CD4-positive, alpha-beta T cell (primary cell): Measurements from ENCODE around the gene POP7. TPM values are rescaled to one million over a fixed set of nuclear protein-coding genes. Genes with fewer than 3 reads are reported as not detected.

Experiments
- ATAC-seq: fragments of 200-7000 bp; cut with Tn5 transposase; one replicate; pipeline ENCODE4 v1.10.0; 2022; ENCODE audit warnings: mild to moderate bottlenecking; ENCODE audit not compliant: poor library complexity
- CTCF ChIA-PET: fragments of 350-600 bp; sonication (Branson Sonifier 250); formaldehyde crosslinking; loops from one replicate; lab custom pipeline; 2021; ENCODE audit warnings: antibody characterized with exemption, inconsistent platforms; lab: Charles Lee
- POLR2A ChIA-PET: fragments of 350-600 bp; sonication (Branson Sonifier 250); formaldehyde crosslinking; loops from one replicate; lab custom pipeline; 2021; ENCODE audit warnings: antibody characterized with exemption, inconsistent platforms; lab: Charles Lee
- DNase-seq, 14 experiments: peaks; one replicate each; pipeline ENCODE4 v3.0.0-alpha.2; 2013 to 2020; ENCODE audit warnings: mixed read lengths in 2 of 14
- H3K27ac ChIP-seq, 2 donors: one replicate each; pipeline versions ENCODE4 v1.5.1 to v1.7.0; 2013; ENCODE audit warnings: low read length in 2 of 2, low read depth in 1 of 2, mild to moderate bottlenecking in 1 of 2
- H3K27me3 ChIP-seq, 2 experiments: 1 replicate in 1 of 2; 2 replicates in 1 of 2; pipeline versions ENCODE4 v1.6.1 to v1.7.0; 2013; ENCODE audit warnings: low read length in 2 of 2, control low read depth in 1 of 2, mild to moderate bottlenecking in 1 of 2, moderate library complexity in 1 of 2; ENCODE audit not compliant: insufficient read depth in 2 of 2, control insufficient read depth in 1 of 2
- H3K36me3 ChIP-seq: one replicate; pipeline ENCODE4 v1.6.1; 2013; ENCODE audit warnings: low read length, control low read depth; ENCODE audit not compliant: insufficient read depth
- H3K4me1 ChIP-seq: one replicate; pipeline ENCODE4 v1.6.1; 2013; ENCODE audit warnings: low read length, control low read depth; ENCODE audit not compliant: insufficient read depth
- H3K4me3 ChIP-seq: one replicate; pipeline ENCODE4 v1.5.1; 2013; ENCODE audit warnings: mild to moderate bottlenecking, low read length, moderate library complexity
- H3K9me3 ChIP-seq, 2 experiments: 1 replicate in 1 of 2; 2 replicates in 1 of 2; pipeline versions ENCODE4 v1.6.1 to v1.7.0; 2013; ENCODE audit warnings: low read length in 2 of 2, mild to moderate bottlenecking in 2 of 2, control low read depth in 1 of 2, moderate library complexity in 1 of 2; ENCODE audit not compliant: control insufficient read depth in 1 of 2, insufficient read depth in 1 of 2
- H3K27ac Mint-ChIP-seq: one replicate; pipeline ENCODE4 v1.8.0; 2020; ENCODE audit warnings: mixed read lengths
- H3K27me3 Mint-ChIP-seq: one replicate; pipeline ENCODE4 v1.8.0; 2021; ENCODE audit warnings: mixed read lengths
- H3K36me3 Mint-ChIP-seq: one replicate; pipeline ENCODE4 v1.8.0; 2021; ENCODE audit warnings: low read depth, mixed read lengths
- H3K4me1 Mint-ChIP-seq: one replicate; pipeline ENCODE4 v1.8.0; 2021; ENCODE audit warnings: low read depth, mixed read lengths
- H3K4me3 Mint-ChIP-seq: one replicate; pipeline ENCODE4 v1.8.0; 2020; ENCODE audit warnings: mild to moderate bottlenecking, mixed read lengths
- H3K9me3 Mint-ChIP-seq: one replicate; pipeline ENCODE4 v1.8.0; 2020; ENCODE audit warnings: mixed read lengths
- CTCF ChIP-seq: fragments of 200-600 bp; IDR thresholded peaks from one replicate; pipeline ENCODE4 v1.8.0; 2022; ENCODE audit warnings: antibody characterized with exemption, mild to moderate bottlenecking
- intact Hi-C, 2 experiments: fragments of 100-400 bp; cut with DNase I in 1 of 2; cut with micrococcal nuclease in 1 of 2; formaldehyde crosslinking; loops; one replicate each; pipeline versions ENCODE4 v1.15.1 to v1.9.0; 2023 to 2025; cut with DNase I, micrococcal nuclease
- total RNA-seq, 174 experiments: library from RNA in 2 of 174; stranded (reverse) in 2 of 174; gene quantifications; one replicate each; pipeline ENCODE4 v1.2.3 and lab custom pipeline; 2021 to 2026

POP7 gene
- total RNA-seq, 2 experiments from 2014 or later: 7.4 to 7.5 TPM

- H3K4me1 ChIP-seq: no peaks in the 10 kb centered on the region
- no peaks in the 10 kb centered on the region for H3K36me3 ChIP-seq
- DNase-seq: no peak
- no peaks in the 10 kb centered on the region for H3K36me3 Mint-ChIP-seq
- CTCF ChIA-PET: no interaction called here
- H3K4me3 Mint-ChIP-seq: no peak overlapping the region
- ATAC-seq: no peak
- no peak for TF ChIP-seq CTCF
- POLR2A ChIA-PET: no interaction called here
- H3K27ac ChIP-seq: no peak overlapping the region
- no peaks in the 10 kb centered on the region for H3K9me3 ChIP-seq
- peaks cover 10 to 23% of the 10 kb centered on the region in 2 experiments for H3K27me3 ChIP-seq
- peaks cover 28% of the 10 kb centered on the region for H3K27me3 Mint-ChIP-seq
- H3K4me1 Mint-ChIP-seq: no peaks in the 10 kb centered on the region
- no peaks in the 10 kb centered on the region for H3K9me3 Mint-ChIP-seq
- H3K27ac Mint-ChIP-seq: no peak overlapping the region
- no peak overlapping the region for H3K4me3 ChIP-seq
- intact Hi-C loops: no loop called here
Measured at GRCh38 chr7:100752994-100753393, 47.1 kb downstream of the POP7 start.

GRCh38 chr7:100753750-100754149 is 47.8 kb downstream of the POP7 start:
- Histone ChIP-seq H3K27ac (no peak overlapping the region), H3K4me3 (no peak overlapping the region), H3K36me3 (no peaks in the 10 kb centered on the region), H3K4me1 (no peaks in the 10 kb centered on the region), H3K9me3 (no peaks in the 10 kb centered on the region), H3K27me3 (peaks cover 10 to 19% of the 10 kb centered on the region in 2 experiments)
- CTCF ChIA-PET: no interaction called here
- intact Hi-C loops: no loop called here
- no peaks in the 10 kb centered on the region for H3K9me3 Mint-ChIP-seq
- no peak for DNase-seq
- POLR2A ChIA-PET: no interaction called here
- ATAC-seq: no peak
- TF ChIP-seq CTCF: no peak
- no peak overlapping the region for H3K27ac Mint-ChIP-seq
- H3K36me3 Mint-ChIP-seq: no peaks in the 10 kb centered on the region
- no peaks in the 10 kb centered on the region for H3K4me1 Mint-ChIP-seq
- H3K4me3 Mint-ChIP-seq: no peak overlapping the region
- H3K27me3 Mint-ChIP-seq: peaks cover 23% of the 10 kb centered on the region

Other genes with a start within 250 kb of the POP7 start
- gene SPACDR, start 241.9 kb upstream of the POP7 start, total RNA-seq: under 1 TPM; 0.64 to 0.93 TPM
- gene TSC22D4, start 226.9 kb upstream of the POP7 start, total RNA-seq: 10 to 100 TPM; 34.6 to 36.5 TPM
- gene NYAP1, start 222.2 kb upstream of the POP7 start, total RNA-seq: under 1 TPM; 0.66 to 0.75 TPM
- 1 to 10 TPM; 6.6 to 9.9 TPM for gene AGFG2, start 166.9 kb upstream of the POP7 start, total RNA-seq
- gene SAP25, start 132.2 kb upstream of the POP7 start, total RNA-seq: 10 to 100 TPM; 52.0 to 53.4 TPM
- gene LRCH4, start 120.0 kb upstream of the POP7 start, total RNA-seq: 100 to 1,000 TPM; 313 to 317 TPM
- under 1 TPM; 0.66 to 0.78 TPM for gene FBXO24, start 119.8 kb upstream of the POP7 start, total RNA-seq
- gene PCOLCE, start 103.8 kb upstream of the POP7 start, total RNA-seq: 1 to 10 TPM; 6.7 to 7.5 TPM
- gene MOSPD3, start 93.6 kb upstream of the POP7 start, total RNA-seq: 10 to 100 TPM in 1 of 2 experiments, 1 to 10 TPM in 1; 8.5 to 10.9 TPM
- 1 to 10 TPM; 1.7 to 2.3 TPM for gene TFR2, start 64.6 kb upstream of the POP7 start, total RNA-seq
- gene ACTL6B, start 49.7 kb upstream of the POP7 start, total RNA-seq: not detected
- 10 to 100 TPM; 87.8 to 91.9 TPM for gene GNB2, start 32.4 kb upstream of the POP7 start, total RNA-seq
- 10 to 100 TPM; 75.5 to 78.8 TPM for gene GIGYF1, start 11.9 kb upstream of the POP7 start, total RNA-seq
- gene EPO, start 14.3 kb downstream of the POP7 start, total RNA-seq: not detected
- not detected for gene ZAN, start 27.5 kb downstream of the POP7 start, total RNA-seq
- 1 to 10 TPM; 8.4 to 8.9 TPM for gene EPHB4, start 121.4 kb downstream of the POP7 start, total RNA-seq
- 10 to 100 TPM; 26.3 to 28.2 TPM for gene SLC12A9, start 146.6 kb downstream of the POP7 start, total RNA-seq
- 1 to 10 TPM; 4.3 to 6.1 TPM for gene TRIP6, start 161.3 kb downstream of the POP7 start, total RNA-seq
- 100 to 1,000 TPM; 355 to 382 TPM for gene SRRT, start 169.0 kb downstream of the POP7 start, total RNA-seq
- gene UFSP1, start 183.6 kb downstream of the POP7 start, total RNA-seq: 1 to 10 TPM; 1.1 to 1.5 TPM
- gene ACHE, start 189.8 kb downstream of the POP7 start, total RNA-seq: under 1 TPM; 0.14 to 0.22 TPM
- gene MUC3A, start 243.4 kb downstream of the POP7 start, total RNA-seq: not detected